GM04504 (cell line): ENCODE results near the gene ZBTB16.

Experiments
- DNase-seq: peaks from one replicate; pipeline ENCODE4 v3.0.0-alpha.2; 2012; ENCODE audit warnings: low read depth

Gene ZBTB16

DNA sequence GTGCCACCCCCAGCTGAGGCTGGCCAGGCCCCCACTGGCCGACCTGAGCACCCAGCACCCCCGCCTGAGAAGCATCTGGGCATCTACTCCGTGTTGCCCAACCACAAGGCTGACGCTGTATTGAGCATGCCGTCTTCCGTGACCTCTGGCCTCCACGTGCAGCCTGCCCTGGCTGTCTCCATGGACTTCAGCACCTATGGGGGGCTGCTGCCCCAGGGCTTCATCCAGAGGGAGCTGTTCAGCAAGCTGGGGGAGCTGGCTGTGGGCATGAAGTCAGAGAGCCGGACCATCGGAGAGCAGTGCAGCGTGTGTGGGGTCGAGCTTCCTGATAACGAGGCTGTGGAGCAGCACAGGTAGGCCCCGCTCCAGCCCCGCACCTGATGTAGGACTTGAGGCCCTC is 4.7 kb downstream of the ZBTB16 start:
- no peak for DNase-seq

DNA sequence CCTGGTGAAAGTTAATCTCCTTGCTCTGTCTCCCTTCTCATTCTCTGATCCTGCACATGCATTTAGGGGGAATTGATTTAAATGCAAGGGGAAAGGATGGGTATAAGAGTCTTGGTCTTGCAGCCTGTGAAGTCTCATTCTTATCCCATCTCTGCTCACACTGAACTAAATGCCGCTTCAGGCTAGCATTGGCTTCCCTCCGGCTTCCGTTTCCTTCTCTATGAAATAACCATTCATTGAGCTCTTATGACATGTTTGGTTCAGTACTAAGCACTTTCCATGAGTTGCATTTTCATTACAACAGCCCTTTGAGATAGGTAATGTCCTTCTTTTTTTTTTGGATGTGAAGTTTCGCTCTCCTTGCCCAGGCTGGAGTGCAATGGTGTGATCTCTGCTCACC is 5.6 kb downstream of the ZBTB16 start:
- DNase-seq, result no peak

DNA sequence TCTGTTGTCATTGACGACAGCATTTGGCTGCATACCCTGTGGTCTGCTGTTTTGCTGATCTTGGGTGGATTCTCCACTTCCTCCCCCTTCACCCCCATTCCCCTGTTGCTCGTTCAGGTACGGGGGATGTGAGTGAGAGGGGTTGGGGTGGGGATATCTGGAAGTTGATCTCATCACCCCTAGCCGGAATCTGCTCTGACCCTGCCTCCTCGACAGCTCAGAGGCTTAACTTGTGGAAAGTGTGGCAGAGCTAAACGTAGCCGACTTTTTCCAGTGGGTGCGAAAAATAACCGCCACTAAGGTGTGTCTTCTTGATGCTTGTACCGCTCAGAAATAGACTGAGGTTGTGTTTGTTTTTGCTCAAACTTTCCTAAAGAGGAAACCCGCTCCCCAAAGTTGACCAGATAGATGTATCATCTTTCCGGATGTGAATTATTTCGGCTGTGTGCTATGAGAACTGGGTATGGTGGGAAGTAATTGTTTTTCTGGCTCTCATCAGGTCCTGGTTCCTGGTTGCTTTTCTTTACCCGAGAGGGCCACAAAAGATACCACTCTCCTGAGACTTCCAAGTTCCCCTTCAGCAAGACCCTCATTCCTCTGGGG is 6.6 kb downstream of the ZBTB16 start:
- no peak for DNase-seq

DNA sequence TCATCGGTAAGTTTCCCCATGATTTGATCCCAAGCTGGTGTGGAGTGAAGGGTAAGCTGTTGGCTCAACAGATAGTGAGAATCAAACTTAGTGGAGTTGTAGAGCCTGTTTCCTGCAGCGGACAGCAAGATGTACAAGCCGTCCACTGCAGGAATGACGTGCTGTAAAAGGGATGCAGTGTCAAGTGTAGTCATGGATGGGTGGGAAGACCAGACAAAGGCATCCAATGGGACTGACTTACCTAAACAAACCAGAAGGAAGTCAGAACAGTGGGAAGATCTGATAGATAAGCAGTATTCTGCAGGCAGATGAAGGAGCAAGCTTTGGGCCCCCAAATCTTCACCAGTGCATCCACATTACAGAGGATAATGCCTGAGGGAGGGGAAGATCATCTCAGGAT is 8.8 kb downstream of the ZBTB16 start:
- DNase-seq, result no peak

DNA sequence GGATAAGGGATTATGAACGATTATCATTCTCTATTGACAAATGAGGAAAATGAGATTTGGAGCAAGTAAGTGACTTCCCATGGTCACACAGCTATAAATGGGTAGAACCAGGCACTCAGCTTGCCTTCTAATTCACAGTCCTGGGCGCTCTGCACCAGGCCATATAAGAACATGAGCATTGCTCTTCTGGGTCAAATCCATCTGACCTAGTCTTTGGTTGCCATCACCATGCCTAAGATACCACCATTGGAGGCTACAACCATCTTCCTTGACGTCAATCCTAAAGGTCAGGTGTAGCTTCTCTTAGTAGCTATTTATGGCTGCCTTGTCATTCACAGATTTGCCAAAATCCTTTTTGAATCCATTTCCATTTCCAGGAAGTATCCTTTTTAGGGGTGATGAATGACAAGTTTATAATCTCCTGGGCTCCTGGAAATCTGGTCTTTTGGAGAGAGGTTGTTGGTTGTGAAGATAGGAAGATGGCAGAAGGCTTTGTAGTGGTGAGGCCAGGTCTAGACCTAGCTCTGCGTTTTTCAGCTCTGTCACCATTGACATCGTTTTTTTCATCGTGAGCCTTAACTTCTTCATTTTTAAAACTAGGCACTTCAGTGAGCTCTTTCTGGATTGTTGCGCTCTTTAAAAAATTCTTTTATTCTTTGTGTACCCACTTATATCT is 11.1 kb downstream of the ZBTB16 start:
- no peak for DNase-seq

DNA sequence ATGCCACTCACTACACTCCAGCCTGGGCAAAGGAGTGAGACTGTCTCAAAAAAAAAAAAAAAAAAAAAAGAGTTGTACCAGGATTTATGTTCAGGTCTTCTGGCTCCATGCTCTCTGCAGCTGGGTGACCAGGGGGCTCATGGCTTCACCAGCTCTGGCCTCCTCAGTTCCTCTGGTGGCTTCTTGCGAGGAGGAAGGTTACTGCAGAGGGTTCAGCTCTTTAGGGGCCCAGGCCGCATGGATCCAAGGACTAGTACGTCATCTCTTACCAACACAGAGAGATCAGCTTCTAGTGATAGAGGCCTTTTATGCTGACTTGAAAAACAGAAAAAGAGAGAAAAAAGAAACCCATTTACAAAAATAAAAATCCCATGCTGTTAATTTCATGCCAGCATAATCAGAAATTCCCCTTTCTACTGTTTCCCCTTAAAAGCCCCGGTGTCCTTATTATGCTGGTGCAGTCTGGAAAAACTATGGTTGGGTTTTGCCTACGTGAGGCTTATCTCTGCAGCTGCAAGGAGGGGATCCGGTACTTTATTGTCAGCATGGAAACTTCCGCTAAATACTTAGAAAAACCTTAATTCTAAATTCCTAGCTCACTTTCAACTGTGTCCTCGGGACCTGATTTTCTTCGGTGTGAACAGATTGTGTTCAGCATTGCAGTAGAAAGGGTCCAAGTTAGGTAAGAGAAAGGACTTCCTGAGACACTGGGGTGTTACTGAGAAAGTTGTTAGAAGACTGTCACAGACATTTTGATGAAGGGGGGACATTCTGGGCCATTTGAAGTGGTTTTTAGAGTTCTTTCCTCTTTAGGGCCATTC is 13.7 kb downstream of the ZBTB16 start:
- DNase-seq, result no peak

DNA sequence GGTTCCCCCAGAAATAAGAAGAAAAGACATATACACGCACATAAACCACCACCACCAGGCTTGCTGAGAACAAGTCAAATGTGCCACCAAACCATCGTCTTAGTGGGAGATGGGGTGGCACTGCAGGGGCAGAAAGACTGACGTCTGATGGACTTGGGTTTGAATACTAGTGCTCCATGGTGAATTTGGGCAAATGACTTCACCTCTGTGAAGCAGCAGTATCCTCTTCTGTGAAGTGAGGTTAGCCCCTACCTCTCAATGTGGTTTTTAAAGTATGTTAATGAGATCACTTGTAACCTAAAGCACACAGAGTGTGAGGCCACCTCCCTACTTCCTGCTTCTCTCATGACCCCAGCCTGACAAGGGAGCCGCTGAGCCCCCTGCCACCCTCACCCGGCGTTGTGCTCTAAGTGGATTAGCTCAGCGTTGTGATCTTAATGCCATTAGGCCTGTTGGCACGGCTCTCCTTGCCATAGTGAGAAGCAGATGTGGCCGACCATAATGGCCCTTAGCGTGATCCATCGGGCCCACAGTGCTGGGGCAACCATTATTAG is 14.4 kb downstream of the ZBTB16 start:
- no peak for DNase-seq

DNA sequence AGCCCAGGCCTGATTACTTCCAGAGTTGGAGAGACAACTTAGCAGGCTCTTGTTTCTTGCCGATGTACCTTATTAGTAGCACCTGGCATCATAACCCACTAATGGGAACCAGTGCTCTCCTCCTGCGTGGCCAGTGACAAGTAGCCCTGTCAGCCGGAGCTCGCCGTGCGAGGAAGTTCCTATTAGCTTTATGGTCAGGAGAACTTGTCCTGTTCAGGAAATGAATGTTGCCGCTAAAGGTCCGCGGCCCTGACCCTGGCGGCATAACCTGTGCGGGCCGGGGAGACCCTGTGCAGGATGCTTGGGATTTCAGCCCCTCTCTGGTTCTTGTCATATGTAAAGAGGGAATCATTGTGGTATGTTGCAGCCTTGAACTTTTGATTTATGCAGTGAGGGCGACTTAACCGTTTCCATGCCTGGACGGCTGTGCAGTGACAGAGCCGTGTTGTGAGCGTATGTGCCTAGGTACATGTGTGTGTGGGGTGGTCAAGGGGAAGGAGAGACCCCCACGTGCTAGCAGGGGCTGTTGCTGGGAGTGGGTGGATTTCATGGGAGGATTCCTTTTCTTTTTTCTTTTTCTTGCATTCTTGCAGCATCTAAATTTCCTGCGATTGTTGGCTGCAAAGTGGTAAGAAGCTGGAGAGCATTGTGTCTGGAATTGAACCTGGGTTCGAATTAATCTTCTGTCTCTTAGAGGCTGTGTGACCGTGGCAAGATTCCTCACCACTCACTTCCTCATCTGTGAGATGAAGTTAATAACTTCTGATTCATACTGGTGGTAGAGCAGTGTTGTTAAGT is 15.2 kb downstream of the ZBTB16 start:
- no peak for DNase-seq

DNA sequence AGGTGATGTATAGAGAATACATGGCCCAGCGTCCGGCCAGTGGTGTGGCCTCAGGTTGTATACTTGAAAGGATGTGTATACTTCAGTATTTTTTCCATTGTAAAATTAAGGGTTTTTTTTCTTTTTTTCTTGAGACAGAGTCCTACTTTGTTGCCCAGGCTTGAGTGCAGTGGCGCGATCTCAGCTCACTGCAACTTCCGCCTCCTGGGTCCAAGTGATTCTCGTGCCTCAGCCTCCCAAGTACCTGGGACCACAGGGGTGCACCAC is 15.8 kb downstream of the ZBTB16 start:
- no peak for DNase-seq

DNA sequence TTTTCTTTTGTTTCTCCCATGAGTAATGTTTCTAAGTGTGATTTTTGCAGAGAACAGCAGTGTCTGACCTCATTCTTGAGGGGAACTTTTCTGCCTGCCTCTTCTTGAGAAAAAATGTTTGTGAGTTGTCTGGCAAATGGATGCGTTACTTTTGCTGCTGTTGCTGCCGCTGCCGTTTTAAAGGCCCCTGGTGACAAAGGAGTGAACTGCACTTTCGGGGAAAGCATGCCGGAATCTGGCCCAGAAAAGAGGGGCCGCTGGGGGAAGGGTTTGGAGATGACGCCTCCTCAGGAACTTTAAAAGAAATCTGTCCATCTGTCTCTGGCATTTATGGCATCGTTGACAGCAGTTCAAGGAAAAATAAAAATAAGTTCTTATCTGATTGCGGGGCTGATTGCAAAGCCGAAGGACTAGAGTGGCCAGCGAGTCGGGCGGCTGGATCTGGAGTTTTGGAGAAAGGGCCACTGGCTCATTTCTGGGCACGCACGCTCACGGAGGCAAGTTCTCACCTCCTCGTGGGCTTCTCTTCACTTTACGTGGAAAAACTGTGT is 16.5 kb downstream of the ZBTB16 start:
- DNase-seq, result no peak

DNA sequence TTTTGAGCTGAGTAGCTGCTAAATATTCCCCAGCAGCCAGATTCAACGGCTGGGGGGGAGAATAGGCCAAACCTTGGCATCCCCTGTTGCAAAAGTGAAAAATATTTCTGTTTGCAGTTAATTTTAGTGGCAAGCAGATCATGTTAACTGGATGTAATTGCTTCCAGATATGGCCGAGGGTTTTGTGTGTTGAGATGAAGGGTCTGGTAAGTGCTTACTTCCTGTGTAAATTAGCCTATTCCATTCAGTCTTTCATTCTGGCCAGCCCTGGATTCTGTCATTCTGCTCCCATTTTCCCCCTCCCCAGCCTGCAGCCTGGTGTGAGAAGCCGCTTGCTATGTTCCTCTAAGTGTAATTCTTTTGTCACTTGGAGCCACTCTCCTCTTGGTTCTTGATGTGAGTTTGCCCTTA is 17.4 kb downstream of the ZBTB16 start:
- no peak for DNase-seq

DNA sequence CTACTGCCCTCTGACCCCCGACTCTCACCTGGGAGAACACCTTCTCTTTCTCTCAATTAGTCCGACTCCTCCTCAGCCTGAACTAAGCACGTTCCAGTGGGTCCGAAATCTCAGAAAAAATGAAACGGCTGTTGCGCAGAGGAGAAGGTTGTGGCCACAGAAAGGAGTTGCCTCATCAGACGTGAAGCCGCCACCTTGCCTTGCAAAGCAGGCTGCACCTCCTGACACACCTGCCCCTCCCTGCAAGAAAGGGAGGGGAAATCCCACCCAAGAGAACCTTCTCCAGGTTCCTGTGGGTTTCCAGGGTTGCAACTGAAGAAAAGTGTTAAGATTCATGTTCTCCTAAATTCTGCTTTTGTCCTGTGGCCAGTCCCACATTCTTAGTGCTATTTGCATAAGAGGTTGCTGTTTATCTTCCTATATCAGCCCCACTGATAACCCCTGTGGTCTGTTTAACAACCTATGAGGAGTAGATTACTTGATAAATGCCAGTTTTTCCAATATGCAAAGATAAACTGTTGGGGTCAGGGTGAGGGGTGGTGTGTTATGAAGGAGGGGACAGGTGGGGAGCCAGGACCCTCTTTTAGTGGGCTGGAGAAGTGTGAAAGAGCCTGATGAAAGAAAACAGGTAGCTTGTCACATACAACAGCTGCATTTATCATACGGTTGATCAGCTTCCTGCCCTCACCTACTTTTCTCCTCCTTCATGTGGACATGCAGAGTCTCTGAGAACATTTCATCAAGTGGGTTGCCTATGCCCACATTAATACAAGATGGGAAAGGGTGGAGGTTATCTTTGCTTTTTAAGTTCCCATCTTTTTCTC is 18.2 kb downstream of the ZBTB16 start:
- DNase-seq, result no peak

DNA sequence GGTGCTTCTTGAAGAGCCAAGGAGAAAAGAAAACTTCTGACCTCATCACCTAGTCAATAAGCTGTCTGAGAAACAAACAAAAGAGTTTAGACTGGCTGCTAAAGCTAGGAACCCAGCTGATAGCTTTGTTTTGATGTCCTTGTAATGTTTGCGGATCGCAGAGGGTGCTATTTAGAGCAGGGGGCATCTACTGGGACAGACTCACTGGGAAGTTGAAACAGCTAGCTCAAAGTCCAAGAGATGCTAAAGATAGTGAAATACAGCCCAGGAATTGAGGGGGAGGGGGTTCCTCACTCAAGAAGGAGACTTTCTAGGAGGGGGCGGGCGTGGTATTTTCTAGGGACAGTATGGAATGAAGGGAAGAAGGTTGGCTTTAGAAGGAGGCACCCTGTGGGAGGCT is 18.9 kb downstream of the ZBTB16 start:
- no peak for DNase-seq

DNA sequence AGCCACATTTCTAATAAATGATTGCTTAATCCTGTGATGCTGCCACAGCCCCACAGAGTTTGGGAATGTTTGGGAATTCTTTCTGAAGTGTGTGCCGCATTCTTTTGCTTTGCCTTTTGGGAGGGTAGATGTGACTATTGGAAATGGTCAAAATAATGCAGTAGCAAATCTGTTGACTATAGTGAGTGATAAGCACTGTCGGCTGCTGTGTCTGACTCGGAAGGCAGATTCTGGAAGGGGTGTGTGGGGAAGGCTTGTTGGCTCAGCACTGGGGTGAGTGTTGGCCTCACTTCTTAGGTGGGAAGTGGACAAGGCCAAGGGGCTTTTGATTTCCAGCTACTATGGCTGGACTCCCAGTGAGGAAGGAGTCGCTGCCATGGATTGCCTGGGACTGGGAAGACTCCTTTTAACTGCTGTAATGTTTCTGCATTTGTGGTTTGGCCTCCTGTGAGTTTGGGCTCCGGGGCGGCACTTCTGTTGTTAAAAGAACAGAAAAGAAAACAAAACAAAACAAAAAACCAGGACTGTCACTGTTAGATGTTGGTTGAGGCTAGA is 20.1 kb downstream of the ZBTB16 start:
- DNase-seq, result no peak

DNA sequence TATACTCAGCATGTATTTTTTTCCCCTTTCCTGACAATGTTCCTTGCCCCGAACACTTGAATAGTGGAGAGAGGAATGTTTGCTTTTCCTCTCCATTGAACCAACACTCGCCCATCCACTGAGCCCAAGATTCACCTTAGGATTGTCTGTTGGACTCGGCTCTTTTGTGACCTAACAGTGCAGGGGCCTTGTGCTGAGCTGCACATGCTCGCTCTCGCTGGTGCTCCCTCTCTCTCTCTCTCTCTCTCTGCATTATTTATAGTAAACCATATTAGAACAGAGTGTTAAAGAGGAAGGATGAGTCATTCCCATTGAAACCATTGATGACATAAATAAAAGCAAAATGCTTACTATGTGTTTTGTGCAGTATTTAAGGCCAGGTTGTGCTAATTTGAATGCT is 20.7 kb downstream of the ZBTB16 start:
- no peak for DNase-seq

DNA sequence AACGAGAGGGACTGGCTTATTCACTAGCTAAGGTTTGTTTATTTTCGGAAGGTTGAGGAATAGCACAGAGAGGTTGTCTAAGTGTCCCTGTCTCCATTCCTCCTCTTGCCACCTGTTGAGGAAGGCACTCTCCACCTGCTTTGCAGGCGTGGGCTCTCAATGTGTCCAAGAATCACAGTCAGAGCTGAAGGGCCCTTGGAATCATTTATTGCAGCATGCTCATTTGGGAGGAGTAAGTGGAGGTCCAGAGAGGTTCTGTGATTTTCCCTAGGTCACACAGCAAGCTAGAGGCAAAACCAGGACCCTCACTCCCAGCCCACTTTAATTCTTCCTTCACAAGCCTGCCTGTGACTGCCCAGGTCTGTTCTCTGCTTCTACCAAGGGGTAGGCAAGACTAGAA is 21.3 kb downstream of the ZBTB16 start:
- no peak for DNase-seq

DNA sequence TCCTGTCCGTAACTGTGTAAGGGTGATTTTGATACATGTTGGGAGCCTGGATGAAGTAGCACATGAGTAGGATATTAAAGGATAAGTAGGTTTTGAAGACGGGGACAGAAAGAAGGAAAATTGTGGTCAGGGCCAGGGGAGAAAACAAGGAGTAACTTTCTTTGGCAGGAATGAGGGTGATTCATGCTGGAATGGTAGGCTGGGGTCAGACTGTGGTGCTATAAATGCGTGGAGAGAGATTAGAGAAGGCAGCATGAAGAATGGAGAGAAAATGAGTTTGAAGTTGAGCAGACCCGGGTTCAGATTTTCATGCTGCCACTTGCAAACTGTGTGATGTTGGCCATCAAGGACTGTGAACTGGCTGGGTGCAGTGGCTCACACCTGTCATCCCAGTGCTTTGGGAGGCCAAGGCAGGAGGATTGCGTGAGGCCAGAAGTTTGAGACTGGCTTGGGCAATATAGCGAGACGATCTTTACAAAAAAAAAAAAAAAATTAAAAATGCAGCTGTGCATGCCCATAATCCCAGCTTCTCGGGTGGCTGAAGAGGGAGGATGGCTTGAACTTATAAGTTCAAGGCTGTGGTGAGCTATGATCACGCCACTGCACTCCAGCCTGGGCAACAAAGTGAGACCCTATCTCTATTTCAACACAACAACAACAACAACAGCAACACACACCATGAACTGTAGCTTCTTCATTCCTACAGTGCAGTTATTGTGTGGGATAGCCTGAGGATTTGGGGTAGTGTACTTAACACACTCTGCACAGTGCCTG is 22.3 kb downstream of the ZBTB16 start:
- no peak for DNase-seq

DNA sequence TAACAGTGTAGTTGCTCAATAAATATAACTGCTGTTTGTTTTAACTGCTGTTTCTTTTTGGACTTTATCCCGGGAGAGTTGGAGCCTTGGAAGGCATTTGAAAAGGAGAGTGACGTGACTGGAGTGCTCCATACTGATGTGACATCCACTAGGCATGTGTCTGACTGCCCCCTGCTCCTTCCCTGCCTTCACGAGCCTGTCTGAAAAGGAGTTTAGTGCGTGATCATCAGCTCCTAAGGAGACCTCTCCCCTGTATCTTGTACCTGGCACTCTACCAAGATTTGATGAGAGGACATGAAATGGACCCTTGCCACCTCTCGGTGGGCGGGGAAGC is 22.9 kb downstream of the ZBTB16 start:
- no peak for DNase-seq

DNA sequence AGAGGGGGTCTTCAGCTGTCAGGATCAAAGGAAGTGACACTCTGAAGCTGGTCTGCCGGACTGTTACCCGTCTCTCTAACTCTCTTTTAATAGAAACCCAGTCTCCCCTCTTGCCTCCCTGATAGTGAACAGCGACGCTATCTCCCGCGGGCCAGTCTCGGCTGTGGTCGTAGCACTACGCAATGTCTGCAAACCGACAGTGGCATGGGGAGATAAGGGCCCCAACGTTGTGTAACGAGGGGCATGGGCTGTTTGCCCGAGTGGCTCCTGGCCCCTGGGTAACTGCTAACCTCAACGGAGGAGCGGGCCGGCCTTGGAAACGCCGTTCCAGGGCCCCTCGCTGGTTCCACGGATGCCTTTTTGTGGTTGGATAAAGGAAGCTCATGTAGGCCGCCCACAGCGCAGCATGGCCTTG is 23.3 kb downstream of the ZBTB16 start:
- no peak for DNase-seq
